ENCODE data around the gene KLHL34. TPM values are rescaled to one million over a fixed set of nuclear protein-coding genes. Genes with fewer than 3 reads are reported as not detected.

Gene KLHL34, protein sequence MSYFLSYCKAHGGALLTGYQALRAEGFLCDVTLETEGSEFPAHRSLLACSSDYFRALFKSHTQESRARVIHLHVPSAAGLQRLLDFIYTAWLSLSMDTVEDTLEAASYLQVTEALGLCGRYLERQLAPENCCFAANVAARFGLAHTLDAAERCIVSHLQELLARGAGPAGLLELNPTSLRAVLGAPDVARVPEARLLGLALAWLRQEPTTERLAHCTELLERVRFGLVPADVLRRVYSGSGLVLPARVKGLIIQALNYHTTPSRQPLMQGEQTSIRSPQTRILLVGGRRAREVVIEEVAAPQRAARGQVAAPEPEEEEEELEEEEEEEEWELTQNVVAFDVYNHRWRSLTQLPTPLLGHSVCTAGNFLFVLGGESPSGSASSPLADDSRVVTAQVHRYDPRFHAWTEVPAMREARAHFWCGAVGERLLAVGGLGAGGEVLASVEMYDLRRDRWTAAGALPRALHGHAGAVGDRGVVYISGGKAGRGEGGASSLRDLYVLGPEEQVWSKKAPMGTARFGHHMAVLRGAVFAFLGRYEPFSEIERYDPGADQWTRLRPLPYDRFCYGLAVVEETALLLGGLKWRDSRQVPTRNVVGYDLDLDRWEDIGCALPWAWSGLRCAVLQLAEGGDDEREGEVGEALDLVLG
- total RNA-seq (2021; fragmentation: NEBNext Ultra II Directional; extraction: Animal tissue kit (Norgen Biotek cat#: 25700)), result not detected
- long read RNA-seq, result 0 reads

GRCh38 chrX:21658152-21658737 lies at the start of gene KLHL34:
Gene KLHL34 (minus strand): TSS chrX:21658330. CDS start chrX:21657788, 542 bp downstream.
- H3K27me3 Mint-ChIP-seq (ENCODE audit: insufficient read depth), result 0 out of 2 replicates have a peak, but pooled peaks cover 1% of the 10 kb centered on the region
- H3K9me3 Mint-ChIP-seq, result peaks cover 5% of the 10 kb centered on the region; the same call in 1 of the 2 replicates
- H3K36me3 Mint-ChIP-seq (ENCODE audit: low read depth), result no peaks in the 10 kb centered on the region
- H3K4me3 Mint-ChIP-seq, result no peak within 1 kb of the TSS
- no peak for TF ChIP-seq CTCF (IDR thresholded peaks at IDR 0.05)
- no peak within 1 kb of the TSS for H3K27ac Mint-ChIP-seq
- no peaks in the 10 kb centered on the region for H3K4me1 Mint-ChIP-seq (ENCODE audit: low read depth)
- no peak for DNase-seq

GRCh38 chrX:21705225-21705624 lies 47.1 kb upstream of the KLHL34 start:
- no peak for TF ChIP-seq CTCF (IDR thresholded peaks at IDR 0.05)
- Mint-ChIP-seq H3K27ac (no peak overlapping the region), H3K4me1 (ENCODE audit: low read depth) (no peaks in the 10 kb centered on the region), H3K4me3 (no peak overlapping the region), H3K27me3 (ENCODE audit: insufficient read depth) (no peaks in the 10 kb centered on the region; the same call in 1 of the 2 replicates), H3K36me3 (ENCODE audit: low read depth) (no peaks in the 10 kb centered on the region), H3K9me3 (no peaks in the 10 kb centered on the region)
- DNase-seq, result no peak

DNA sequence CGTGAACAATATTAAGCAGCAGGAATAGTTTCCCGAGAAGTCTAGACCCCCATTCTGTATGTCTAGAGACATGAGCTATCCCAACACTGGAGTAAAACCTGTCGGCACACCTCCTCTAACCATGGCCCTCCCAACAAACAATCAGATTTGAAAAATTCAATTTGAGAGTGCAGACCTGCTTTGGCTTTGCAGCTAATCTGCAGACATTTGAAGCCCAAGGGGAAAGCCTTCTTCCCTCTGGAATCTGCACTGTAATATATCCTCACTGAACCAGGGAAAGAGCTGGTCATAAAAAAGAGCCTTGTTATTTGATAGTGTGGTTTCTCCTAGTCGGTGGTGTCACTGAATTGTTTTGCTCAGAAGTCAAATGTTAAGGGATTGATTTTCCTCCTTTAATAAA lies 44.6 kb upstream of the KLHL34 start:
- TF ChIP-seq CTCF (IDR thresholded peaks at IDR 0.05), result no peak
- Mint-ChIP-seq H3K36me3 (ENCODE audit: low read depth) (no peaks in the 10 kb centered on the region), H3K4me3 (no peak overlapping the region), H3K27me3 (ENCODE audit: insufficient read depth) (no peaks in the 10 kb centered on the region; the same call in 1 of the 2 replicates), H3K27ac (no peak overlapping the region), H3K4me1 (ENCODE audit: low read depth) (no peaks in the 10 kb centered on the region), H3K9me3 (no peaks in the 10 kb centered on the region)
- no peak for DNase-seq

GRCh38 chrX:21700967-21701366 lies 42.8 kb upstream of the KLHL34 start:
- Mint-ChIP-seq H3K9me3 (no peaks in the 10 kb centered on the region), H3K4me3 (no peak overlapping the region), H3K27ac (no peak overlapping the region), H3K36me3 (ENCODE audit: low read depth) (no peaks in the 10 kb centered on the region), H3K27me3 (ENCODE audit: insufficient read depth) (no peaks in the 10 kb centered on the region), H3K4me1 (ENCODE audit: low read depth) (no peaks in the 10 kb centered on the region)
- no peak for DNase-seq
- TF ChIP-seq CTCF (IDR thresholded peaks at IDR 0.05), result no peak

- Mint-ChIP-seq H3K4me1 (ENCODE audit: low read depth) (no peaks in the 10 kb centered on the region), H3K36me3 (ENCODE audit: low read depth) (no peaks in the 10 kb centered on the region), H3K27ac (no peak overlapping the region), H3K9me3 (no peaks in the 10 kb centered on the region), H3K27me3 (ENCODE audit: insufficient read depth) (no peaks in the 10 kb centered on the region), H3K4me3 (no peak overlapping the region)
- no peak for DNase-seq
- TF ChIP-seq CTCF (IDR thresholded peaks at IDR 0.05), result no peak
These were observed 42.1 kb upstream of the KLHL34 start for GRCh38 chrX:21700275-21700674.
